GM21515 (cell line): ENCODE results near the gene PNO1.
"Not testable (repeated sequence)": the region's sequence is repeated elsewhere in the genome, so short reads cannot be mapped to it uniquely, and the experiment has no call there.

ENCODE experiments used
- ATAC-seq: cut with Tn5 transposase; IDR thresholded peaks from one replicate; pipeline ENCODE4 v1.9.1; 2021; ENCODE audit not compliant: unreplicated experiment

PNO1 gene

DNA sequence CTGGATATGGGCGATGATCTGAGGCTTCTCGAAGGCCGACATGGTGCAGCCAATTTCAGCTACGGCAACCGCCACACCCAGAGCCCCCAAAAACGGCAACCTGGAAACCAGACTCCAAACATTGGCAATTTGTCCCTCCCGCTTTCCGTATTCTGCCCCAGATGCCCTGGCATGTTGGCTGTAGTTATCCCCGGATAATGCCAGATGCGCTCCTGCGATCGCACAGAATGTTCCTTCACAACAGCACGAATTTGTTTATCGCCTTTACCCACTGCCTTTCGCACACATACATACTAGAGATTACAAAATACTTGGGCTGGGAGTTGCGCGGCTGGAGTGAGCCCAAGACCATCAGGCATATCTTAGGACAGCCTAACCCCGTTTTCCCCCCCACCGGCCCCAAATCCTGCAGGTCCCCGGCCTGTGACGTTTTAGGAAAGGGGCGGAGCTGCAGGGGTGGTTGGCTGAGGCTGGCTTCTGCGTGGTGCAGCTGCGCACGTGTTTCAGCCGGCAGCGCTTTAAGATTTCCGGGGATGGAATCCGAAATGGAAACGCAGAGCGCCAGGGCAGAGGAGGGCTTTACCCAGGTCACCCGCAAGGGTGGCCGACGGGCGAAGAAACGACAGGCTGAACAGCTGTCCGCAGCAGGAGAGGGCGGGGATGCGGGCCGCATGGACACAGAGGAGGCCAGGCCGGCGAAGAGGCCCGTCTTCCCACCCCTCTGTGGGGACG lies at the start of gene PNO1:
Gene PNO1, plus strand, starts transcription at position 487 of the 732 bp plus-strand sequence. Its CDS starts 47 bp downstream, at position 534.
- ATAC-seq, result peak; percentile 90

DNA sequence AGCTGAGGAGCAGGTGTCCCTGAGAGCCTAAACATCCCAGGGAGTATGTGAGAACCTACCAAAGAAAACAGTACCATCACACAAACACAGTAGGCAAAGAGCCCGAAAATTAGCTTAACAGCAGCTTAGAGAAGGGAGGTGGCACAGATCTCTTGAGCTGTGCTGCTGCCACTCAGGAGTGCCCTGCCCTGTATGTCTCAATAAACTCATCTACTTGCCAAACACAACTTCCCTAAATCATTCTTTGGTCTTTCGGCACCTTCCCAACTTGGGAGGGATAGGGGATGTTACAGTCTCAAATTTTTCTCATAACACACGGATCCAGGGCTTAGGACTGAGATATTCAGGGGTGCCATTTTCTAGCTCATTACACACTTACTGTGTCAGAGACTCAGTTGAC lies 49.6 kb upstream of the PNO1 start:
- ATAC-seq, result no peak

DNA sequence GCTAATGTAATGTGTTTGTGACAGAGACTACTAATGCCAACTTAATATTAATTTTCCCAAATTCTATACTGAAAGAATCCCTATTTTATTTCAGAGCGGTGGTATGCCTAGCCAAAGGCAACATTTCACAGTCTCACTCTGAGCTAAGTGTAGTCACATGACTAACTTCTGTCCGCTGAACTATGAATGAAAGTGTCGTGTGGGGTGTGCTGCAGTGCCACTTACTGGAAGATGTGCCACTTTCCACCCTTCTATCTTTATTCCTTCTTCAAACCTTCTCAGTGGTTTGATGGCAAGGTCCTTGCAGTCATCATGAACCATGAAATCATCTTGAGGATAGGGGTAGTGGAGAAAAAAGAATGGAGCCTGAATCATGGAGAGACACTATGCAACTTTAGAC lies 47.6 kb upstream of the PNO1 start:
- peak; percentile 62 for ATAC-seq

DNA sequence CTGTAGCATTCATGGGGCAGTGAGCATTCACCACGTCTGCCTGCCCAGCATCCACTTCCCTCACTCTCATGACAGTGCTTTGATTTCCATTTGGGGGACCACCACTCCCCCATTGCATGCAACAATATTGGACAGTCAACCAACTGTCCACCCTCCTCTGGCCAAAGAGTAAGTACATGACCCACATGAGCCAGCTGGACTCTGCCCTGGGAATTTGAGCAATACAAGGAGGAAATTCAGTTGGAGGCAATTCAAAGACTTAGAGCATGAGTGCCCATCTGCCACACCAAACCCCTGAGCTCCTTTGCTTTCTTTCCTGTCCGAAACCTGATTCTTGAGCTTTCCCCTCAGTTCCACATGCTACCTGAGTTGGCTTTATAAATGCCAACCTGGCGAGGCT lies 41.7 kb upstream of the PNO1 start:
- no peak for ATAC-seq

DNA sequence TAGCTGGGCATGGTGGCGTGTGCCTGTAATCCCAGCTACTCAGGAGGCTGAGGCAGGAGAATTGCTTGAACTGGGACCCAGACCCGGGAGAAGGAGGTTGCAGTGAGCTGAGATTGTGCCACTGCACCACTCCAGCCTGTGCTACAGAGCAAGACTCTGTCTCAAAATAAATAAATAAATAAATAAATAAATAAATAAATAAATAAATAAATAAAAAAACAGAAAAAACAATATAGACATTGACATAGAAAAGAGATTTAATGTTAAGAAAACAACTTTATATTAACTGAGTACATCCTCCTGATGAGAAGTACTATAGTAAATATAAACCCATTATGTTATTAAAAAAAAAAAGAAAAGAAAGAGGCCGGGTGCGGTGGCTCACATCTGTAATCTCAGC lies 39.8 kb upstream of the PNO1 start:
- not testable (repeated sequence) for ATAC-seq

DNA sequence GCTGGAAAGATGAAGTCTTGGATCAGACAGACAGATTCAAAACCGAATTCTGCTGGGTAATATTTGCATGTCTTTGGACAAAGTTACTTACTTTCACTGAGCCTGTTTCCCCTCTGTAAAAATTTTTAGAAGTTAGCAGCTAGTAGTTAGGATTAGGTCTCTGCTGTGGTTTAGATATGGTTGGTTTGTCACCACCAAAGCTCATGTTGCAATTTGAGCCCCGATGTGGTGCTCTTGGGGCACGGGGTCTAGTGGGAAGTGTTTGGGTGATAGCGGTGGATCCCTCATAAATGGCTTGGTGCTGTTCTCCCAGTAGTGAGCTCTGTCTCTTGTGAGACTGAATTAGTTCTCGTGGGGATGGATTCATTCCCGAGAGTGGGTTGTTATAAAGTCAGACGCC lies 38.9 kb upstream of the PNO1 start:
- ATAC-seq, result no peak

DNA sequence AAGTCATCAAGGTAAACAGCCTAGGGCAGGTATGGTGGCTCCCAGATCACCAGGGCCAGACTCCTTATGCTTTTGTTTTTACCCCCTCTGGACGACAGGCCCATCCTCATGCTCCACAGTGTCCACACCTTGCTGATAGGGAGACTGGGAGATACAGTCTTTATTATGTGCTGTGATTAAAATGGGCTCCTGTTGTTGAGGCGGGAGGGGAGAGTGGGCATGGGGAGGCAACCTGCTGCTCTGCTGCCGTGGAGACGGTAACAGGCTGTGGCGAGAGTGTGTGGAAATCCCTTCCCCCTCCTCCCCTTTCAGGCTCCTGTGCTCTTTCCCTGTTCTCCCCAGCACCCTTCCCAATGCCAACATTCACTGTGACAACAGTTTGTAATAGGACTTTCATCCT lies 38.2 kb upstream of the PNO1 start:
- ATAC-seq, result no peak

DNA sequence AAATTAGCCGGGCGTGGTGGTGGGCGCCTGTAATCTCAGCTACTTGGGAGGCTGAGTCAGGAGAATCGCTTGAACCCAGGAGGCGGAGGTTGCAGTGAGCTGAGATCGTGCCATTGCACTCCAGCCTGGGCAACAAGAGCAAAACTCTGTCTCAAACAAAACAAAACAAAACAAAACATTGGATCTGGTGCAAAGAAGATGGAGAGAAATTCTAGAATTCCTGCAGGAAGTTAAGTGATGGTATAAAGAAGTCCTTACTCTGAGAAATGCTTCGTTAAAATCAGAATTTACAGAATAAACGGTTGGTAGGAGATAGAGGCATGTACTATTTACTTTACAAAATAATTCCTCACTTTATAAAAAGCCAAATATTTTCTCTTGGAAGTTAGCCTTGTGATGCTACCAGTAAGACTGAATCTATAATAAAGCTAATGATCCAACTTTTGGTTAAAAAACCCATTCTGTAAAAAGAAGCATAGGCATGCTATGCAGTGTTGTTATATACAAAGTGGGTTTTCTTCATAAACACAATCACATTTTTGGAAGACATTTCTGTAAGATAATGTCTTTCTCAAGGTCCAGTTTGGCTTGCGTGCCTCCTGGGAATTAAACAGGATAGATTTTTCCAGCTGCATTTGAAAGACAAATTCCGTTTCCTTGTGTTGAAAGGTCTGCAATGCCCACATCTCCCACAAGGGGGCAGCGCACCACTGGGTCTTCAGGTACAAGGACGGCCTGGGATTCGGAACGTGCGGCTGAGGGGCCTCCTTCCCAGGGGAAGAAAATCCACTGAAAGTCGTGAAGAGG lies 35.6 kb upstream of the PNO1 start:
- no peak for ATAC-seq

DNA sequence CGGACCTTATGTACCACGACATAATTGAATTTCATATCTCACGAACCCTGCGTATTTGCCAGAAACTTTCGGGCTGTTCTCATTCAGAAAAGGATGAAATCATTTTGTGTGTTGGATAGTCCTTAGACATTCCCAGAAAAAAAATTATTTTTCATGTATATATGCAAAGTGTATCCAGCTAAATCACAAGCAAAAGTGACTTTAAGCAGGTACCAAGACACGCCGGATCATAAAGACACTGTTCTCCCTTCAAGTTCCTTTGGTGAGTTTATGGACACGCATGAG lies 35.1 kb upstream of the PNO1 start:
- ATAC-seq, result no peak

DNA sequence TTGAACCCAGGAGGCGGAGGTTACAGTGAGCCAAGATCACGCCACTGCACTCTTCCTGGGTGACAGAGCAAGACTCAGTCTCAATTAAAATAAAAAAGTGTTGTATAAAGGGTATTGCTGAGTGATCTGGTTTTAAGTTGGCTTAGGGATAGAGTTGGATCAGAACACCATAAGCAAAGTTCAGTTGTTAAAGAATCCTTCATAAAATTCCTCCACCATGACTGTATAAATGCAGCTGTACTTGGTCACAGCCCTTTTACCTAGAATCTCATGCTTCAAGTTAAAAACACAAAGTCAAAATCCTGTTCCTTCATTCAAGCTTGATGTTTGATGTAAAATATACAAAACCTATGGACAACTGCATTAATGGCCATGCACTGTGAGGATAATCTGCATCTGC lies 33.4 kb upstream of the PNO1 start:
- no peak for ATAC-seq

DNA sequence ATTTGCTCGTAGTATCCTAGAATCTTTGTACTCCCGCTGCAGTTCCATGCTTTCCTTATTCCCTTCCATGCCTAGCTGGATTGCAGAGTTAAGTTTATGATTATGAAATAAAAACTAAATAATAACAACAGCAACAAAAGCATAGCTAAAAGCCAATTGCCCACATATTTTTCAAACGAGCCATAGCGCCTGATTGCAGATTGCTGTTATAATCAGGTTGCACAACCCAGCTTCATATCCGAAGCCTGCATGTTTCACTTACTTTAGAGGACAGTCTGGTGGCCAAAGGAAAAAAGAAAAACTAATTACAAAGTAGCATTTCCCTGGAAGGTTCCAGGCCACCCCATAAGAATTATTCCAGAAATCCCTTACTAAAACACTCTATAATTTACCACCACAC lies 31.9 kb upstream of the PNO1 start:
- ATAC-seq, result no peak

DNA sequence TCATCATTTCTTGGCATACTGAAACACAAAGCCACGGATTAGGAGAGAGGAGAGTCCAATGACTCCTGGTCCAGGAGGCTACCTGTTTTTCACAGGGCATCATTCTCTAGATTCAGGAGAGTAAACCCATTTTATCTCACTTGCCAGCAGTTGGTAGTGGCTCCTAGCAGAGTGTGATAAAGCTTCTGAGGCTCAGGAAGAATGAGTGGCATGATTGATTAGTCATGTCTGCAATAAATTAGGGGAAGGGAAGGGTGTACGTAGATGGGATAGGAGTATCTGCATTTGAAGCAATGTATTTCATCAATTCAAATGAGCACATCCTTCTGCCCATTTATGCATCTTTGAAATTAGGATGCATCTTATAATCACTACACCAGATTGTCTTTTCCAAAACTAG lies 31.1 kb upstream of the PNO1 start:
- no peak for ATAC-seq

DNA sequence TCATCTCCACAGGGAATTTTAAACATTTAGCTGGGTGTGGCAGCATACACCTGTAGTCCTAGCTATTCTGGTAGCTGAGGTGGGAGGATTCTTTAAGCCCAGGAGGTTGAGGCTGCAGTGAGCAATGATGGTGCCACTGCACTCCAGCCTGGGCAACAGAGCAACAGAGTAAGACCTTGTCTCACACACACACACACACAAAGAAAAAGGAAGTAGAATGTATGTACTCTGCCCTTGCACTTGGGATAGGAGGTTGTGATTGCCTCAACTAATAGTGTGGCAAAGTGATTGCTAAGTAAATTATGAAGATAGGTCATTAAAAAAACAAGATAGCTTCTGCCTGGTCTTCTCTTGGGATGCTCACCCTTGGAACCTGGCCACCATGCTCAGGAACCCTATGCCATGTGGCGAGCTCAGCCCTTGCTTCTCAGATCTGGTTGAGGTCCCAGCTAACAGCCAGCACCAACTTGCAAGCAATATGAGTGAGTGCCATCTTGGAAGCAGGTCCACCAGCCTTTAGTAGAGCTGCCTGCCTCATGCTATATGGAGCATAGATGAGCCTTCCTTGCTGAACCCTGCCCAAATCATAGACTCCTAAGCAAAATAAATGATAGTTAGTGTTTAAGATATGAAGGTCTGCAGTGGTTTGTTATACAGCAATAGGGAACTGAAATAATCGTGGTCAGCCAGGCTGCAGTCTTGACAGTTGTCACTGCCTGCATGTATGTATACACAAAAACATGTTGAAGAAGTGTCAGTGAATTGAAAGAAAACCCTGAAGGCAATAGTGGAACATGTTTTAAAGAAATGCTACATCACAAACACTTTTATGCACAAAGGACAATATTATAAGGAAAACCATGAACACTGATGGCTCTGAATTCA lies 30.1 kb upstream of the PNO1 start:
- peak; percentile 85 for ATAC-seq

DNA sequence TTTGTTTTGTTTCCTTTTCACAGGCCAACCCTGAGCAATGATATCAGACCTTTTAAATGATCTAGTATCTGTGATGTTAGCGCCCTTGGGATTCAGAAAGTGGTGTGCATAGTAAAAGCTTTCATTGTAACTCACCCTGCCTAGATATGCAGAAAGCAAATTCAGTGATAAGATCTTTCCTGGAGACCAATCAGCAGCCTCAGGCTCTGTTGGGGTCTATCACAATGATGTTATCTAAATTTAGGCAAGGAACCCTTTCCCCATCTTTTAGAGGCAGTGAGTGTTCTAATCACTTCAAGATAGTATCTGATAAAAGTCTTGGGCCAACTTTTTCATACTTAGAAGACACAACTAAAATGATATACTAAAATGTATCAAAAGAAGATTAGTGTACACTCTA lies 23.6 kb upstream of the PNO1 start:
- ATAC-seq, result no peak

DNA sequence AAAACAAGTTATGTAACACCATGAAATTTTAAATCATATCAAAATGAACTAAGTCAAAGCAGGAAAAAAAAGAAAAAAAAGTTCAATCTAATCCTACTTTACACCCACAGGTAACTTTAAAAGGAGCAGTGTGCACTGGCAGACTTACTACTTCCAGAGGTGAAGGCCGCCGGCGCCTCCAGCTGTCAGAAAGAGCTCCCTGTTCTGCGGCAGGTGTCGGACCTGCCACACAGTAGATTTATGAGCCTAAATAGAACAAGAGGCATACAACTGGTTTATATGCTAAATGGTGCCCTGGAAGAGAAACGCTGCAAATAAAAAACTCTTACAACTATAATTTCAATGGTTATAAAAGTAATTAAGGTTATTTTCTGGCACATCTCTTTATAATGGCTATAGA lies 23.1 kb upstream of the PNO1 start:
- no peak for ATAC-seq

DNA sequence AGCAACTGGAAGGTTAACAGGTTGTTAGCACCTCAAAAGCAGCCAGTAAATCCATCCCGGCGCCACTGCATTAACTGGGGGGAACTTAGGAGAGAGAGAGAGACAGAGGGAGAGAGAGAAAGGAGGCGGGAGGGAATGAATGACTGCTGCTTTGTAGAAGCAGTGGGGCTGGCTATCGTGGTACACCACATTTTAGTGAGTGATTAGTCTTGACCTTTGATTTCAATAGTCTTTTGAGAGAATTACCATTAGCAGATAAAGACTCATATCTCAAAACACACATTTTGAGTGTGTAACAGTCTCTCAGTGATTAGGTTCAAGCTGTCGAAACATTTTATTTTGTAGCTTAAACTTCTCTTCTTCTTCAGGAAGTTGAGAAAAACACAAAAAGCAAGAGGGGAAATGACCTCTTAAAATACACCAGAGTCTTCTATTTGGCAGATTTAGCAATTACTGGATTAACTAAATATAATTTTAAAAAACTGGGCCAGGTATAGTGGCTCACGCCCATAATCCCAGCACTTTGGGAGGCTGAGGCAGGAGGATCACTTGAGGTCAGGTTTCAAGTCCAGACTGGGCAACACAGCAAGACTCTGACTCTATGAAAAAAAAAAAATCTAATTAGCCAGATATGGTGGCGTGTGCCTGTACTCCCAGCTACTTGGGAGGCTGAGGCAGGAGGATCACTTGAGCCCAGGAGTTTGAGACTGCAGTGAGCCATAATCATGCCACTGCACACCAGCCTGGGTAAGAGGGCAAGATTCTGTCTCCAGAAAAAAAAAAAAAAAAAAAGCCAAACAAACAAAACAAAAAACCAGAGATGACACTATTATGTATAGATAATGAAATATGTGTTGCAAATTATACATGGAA lies 22.0 kb upstream of the PNO1 start:
- no peak for ATAC-seq

DNA sequence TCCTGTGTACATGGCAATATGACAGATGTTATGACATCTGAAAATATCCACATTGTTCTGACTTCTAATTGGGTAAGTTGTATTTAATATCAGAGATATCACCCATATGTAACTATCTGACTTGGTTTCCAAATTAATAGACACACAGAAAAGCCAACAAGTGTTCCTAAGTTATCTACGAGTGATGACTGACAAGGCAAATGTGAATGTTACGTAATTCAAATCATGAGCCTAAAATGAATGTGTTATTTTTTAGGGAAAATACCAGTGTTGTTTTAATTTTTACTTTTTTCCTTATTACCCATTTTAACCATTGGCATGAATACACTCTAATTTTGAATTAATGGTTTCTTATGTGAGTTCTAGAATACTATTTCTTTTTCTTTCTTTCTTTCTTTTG lies 15.8 kb upstream of the PNO1 start:
- ATAC-seq, result no peak

DNA sequence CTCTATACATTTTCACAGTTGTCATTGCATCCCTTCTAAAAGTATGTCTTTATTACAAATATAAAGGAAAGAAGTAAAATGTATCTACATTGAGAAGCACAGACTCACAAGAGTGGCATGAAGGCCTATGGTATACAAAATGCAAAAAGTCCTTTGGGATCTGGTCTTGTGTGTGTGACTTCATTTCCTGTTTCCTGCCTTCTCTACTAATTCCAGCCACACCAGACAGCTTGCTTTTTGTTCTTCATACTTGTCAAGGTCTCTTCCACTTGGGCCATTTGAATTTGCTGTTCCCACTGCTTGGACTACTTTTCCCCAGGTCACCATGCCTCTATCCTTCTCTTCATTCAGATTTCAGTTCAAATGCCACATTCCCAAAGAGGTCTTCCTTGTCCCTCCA lies 6.7 kb upstream of the PNO1 start:
- ATAC-seq, result no peak

DNA sequence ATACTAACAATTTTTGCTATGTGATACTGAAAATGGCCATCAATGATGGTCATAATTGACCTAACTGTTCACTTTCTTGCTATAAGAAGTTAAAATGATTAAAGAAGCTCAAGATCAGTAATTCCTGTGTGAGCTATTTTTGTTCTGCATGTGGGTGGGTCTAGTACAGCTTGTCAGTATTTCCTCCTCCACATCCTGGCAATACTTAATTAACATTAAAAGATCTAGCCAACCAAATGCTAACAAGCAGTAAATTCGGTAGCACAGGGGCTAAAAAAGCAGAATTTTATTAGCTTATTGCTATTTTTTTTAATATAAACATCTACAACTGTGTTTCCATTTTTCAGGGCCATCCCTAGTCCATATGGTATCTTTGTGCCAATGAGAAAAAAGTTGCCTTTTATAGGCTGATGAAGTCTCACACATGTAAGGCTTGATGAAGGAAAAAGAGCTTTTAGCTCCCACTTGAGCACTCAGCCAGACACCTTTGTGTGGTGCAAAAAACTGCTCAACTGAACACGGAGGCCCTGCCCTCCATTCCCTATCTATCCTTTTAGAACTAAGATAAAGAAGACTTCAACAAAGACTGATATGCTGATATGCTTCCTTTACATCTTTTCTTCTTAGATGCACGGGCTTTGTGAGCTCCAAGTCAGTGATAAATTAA lies 4.9 kb upstream of the PNO1 start:
- ATAC-seq, result no peak

DNA sequence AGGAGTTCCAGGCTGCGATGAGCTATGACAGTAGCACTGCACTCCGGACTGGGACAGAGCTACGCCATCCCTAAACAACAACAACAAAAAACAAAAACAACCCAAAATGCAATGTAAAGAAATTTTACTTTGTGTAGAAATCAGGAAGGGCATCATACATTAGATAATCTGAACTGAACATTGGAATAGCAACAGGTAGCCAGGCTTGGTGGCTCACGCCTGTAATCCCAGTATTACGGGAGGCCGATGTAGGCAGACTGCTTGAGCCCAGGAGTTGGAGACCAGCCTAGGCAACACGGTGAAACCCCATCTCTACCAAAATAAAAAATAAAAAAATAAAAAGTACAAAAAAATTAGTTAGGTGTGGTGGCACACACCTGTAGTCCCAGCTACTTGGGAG lies 2.1 kb upstream of the PNO1 start:
- ATAC-seq, result no peak
